Loucy (cell line): Measurements from ENCODE around the gene PCBD1.

Experiments used
- EZH2phosphoT487 ChIP-seq: fragments of 200-600 bp; IDR thresholded peaks from 2 replicates; pipeline ENCODE4 v1.6.1; 2018; ENCODE audit warnings: antibody characterized with exemption, mild to moderate bottlenecking, moderate library complexity, borderline replicate concordance
- TF ChIP-seq, protein P1 (sequence below): fragments of 200-600 bp; sonication (generic); conservative IDR thresholded peaks from 2 replicates; pipeline ENCODE4 v1.5.1; 2014; ENCODE audit warnings: mild to moderate bottlenecking, antibody characterized with exemption, low read length

DNA sequence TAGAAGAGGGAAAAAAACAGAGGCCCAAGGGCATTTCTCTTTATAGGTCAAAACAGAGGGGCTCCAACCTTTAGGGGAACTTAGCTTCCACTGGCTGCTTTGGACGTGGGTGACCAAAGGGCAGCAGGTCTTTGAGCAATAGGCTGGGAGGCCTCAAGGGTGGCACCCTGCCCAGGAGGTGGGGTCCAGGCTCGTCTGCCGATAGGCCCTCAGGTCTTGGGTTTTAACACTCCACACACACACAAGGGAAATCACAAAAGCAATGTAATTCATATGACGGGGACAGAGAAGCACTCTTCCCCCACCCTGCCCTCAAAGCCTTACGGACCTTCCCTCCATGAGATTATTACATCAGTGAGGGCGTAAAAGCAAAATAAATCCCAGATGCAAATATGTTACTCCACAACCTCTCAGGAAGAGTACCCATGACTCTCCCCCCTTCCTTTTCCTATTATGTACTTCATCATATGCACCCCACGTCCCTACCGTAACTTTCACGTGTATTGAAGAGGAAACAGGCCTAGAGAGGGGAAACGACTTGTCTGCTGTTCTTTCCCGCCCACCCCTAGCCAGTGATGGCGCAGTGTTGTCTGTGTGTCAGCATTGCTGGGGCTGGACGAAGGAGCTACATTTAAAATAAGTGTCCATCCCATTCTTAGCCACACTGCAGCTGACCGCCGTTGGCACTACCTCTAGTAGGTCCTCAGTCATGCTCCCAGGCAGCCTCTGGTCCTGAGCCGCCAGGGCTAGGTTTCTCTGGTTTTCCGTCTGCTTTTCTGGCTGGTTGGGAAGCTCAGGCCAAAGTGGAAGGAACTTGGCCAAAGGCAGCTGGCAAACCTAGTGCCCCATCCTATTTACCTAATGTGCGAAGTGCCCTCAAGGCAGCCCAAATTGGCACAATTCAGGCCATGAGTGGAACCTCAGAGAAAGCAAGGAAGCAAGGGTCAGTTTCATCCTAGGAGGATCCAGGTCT lies 2.1 kb downstream of the PCBD1 start:
- TF ChIP-seq, protein P1, sequence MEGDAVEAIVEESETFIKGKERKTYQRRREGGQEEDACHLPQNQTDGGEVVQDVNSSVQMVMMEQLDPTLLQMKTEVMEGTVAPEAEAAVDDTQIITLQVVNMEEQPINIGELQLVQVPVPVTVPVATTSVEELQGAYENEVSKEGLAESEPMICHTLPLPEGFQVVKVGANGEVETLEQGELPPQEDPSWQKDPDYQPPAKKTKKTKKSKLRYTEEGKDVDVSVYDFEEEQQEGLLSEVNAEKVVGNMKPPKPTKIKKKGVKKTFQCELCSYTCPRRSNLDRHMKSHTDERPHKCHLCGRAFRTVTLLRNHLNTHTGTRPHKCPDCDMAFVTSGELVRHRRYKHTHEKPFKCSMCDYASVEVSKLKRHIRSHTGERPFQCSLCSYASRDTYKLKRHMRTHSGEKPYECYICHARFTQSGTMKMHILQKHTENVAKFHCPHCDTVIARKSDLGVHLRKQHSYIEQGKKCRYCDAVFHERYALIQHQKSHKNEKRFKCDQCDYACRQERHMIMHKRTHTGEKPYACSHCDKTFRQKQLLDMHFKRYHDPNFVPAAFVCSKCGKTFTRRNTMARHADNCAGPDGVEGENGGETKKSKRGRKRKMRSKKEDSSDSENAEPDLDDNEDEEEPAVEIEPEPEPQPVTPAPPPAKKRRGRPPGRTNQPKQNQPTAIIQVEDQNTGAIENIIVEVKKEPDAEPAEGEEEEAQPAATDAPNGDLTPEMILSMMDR: no peak
- TF ChIP-seq EZH2phosphoT487: no peak
